PFSK-1 (cell line): ENCODE measurements around the gene CLSTN1.

Experiments
- POLR2AphosphoS5 ChIP-seq: IDR thresholded peaks from 2 replicates; pipeline ENCODE4 v1.6.1; 2012; ENCODE audit warnings: low read depth, mild to moderate bottlenecking, control low read depth, low read length, moderate library complexity
- TAF1 ChIP-seq: IDR thresholded peaks from 2 replicates; pipeline ENCODE4 v1.6.1; 2012; ENCODE audit warnings: low read length, control low read depth, borderline replicate concordance; ENCODE audit not compliant: insufficient read depth

DNA sequence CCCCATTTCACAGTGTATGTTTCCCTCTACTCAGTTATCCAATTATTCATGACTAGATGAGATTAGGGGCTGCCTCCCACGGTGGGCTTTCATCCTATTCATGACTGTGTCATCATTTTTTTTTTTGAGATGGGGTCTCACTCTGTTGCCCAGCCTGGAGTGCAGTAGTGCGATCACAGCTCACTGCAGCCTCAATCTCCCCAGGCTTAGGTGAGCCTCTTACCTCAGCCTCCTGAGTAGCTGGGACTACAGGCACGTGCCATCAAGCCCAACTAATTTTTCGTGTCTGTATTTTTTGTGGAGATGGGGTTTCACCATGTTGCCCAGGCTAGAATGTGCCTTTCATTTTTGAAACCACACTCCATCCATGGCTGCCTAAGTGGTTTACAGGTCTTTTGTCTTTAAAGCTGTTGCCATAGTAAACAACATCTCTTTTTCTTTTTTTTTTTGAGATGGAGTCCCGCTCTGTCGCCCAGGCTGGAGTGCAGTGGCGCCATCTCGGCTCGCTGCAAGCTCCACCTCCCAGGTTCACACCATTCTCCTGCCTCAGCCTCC, 112.2 kb downstream of the CLSTN1 start:
- TF ChIP-seq TAF1 (no peak), POLR2AphosphoS5 (no peak)
